HepG2 (cell line): ENCODE measurements around the gene GMPPA. TPM values are rescaled to one million over a fixed set of nuclear protein-coding genes. Genes with fewer than 3 reads are reported as not detected.
A peak's percentile ranks its signal among the peaks of the same experiment; 100 is the strongest.

Source experiments
- ARNTL ChIP-seq: sonication (generic); formaldehyde crosslinking; IDR thresholded peaks from 2 replicates; pipeline ENCODE4 v1.4.0; 2020; ENCODE audit warnings: mild to moderate bottlenecking, missing genetic modification reagents
- CBFB ChIP-seq: sonication (generic); formaldehyde crosslinking; IDR thresholded peaks from 2 replicates; pipeline ENCODE4 v1.4.0; 2020; ENCODE audit warnings: missing genetic modification reagents
- CBX5 ChIP-seq: sonication (generic); formaldehyde crosslinking; IDR thresholded peaks from 2 replicates; pipeline ENCODE4 v1.4.0; 2020; ENCODE audit warnings: missing genetic modification reagents, borderline replicate concordance
- ETS1 ChIP-seq: sonication (generic); formaldehyde crosslinking; IDR thresholded peaks from 2 replicates; pipeline ENCODE4 v1.4.0; 2020; ENCODE audit warnings: missing genetic modification reagents
- FOXC1 ChIP-seq: sonication (generic); formaldehyde crosslinking; IDR thresholded peaks from 2 replicates; pipeline ENCODE4 v1.8.0; 2022; ENCODE audit warnings: mild to moderate bottlenecking, missing genetic modification reagents, borderline replicate concordance
- FOXK2 ChIP-seq: fragments of 450-650 bp; IDR thresholded peaks from 2 replicates; pipeline ENCODE4 v1.6.1; 2016
- KLF12 ChIP-seq: sonication (generic); formaldehyde crosslinking; IDR thresholded peaks from 2 replicates; pipeline ENCODE4 v1.4.0; 2020; ENCODE audit warnings: missing genetic modification reagents, borderline replicate concordance
- LBX2 ChIP-seq: sonication (generic); formaldehyde crosslinking; IDR thresholded peaks from 2 replicates; pipeline ENCODE4 v1.5.0; 2020; ENCODE audit warnings: missing genetic modification reagents, mild to moderate bottlenecking, borderline replicate concordance
- MBD4 ChIP-seq: IDR thresholded peaks from 2 replicates; pipeline ENCODE4 v1.6.1; 2012; ENCODE audit warnings: low read length, inconsistent platforms, borderline replicate concordance
- MYC ChIP-seq: sonication (generic); formaldehyde crosslinking; IDR thresholded peaks from 2 replicates; pipeline ENCODE4 v1.9.0; 2021; ENCODE audit warnings: missing genetic modification reagents, borderline replicate concordance
- NFIC ChIP-seq: IDR thresholded peaks from 2 replicates; pipeline ENCODE4 v1.6.1; 2012; ENCODE audit warnings: mild to moderate bottlenecking, low read length, inconsistent platforms
- NR2C2 ChIP-seq: sonication (generic); formaldehyde crosslinking; IDR thresholded peaks from 2 replicates; pipeline ENCODE4 v1.4.0; 2020; ENCODE audit warnings: missing genetic modification reagents, mild to moderate bottlenecking, moderate library complexity, borderline replicate concordance
- RFX5 ChIP-seq: IDR thresholded peaks from 2 replicates; pipeline ENCODE4 v1.6.1; 2011; ENCODE audit warnings: low read depth, low read length, improper control_type of control experiment
- SIX1 ChIP-seq: sonication (generic); formaldehyde crosslinking; IDR thresholded peaks from 2 replicates; pipeline ENCODE4 v1.4.0; 2020; ENCODE audit warnings: missing genetic modification reagents, borderline replicate concordance
- TAF1 ChIP-seq: sonication (generic); formaldehyde crosslinking; IDR thresholded peaks from 2 replicates; pipeline ENCODE4 v1.4.0; 2020; ENCODE audit warnings: missing genetic modification reagents
- ZFP36L1 ChIP-seq: sonication (generic); formaldehyde crosslinking; IDR thresholded peaks from 2 replicates; pipeline ENCODE4 v1.8.0; 2022; ENCODE audit warnings: mild to moderate bottlenecking, missing genetic modification reagents, moderate library complexity
- ZMYM4 ChIP-seq: sonication (generic); formaldehyde crosslinking; IDR thresholded peaks from 2 replicates; pipeline ENCODE4 v1.8.1; 2023; ENCODE audit warnings: mild to moderate bottlenecking, missing genetic modification reagents
- ZNF138 ChIP-seq: sonication (generic); formaldehyde crosslinking; IDR thresholded peaks from 2 replicates; pipeline ENCODE4 v1.5.0; 2020; ENCODE audit warnings: mild to moderate bottlenecking, low read depth, missing genetic modification reagents
- ZNF354B ChIP-seq: sonication (generic); formaldehyde crosslinking; IDR thresholded peaks from 2 replicates; pipeline ENCODE4 v1.8.0; 2022; ENCODE audit warnings: mild to moderate bottlenecking, missing genetic modification reagents
- polyA plus RNA-seq, 8 experiments: library from polyadenylated mRNA; depleted of rRNA in 3 of 8; stranded (reverse) in 7 of 8; unstranded in 1 of 8; fragments of >200 nt; fragmentation: Illumina TruSeq in 4 of 8; extraction: Trizol in 4 of 8; gene quantifications; 2 replicates each; pipeline versions ENCODE4 v1.2.1 to v1.2.3, GENCODE V29; 2011 to 2016; ENCODE audit warnings: low read depth in 4 of 8, missing spikeins in 1 of 8, mixed read lengths in 1 of 8; ENCODE audit not compliant: insufficient read depth in 1 of 8
- total RNA-seq, 5 experiments: library from RNA; depleted of rRNA; stranded (reverse); fragments of >200 nt; fragmentation: Illumina TruSeq; extraction: Trizol; gene quantifications; 2 replicates each; pipeline ENCODE4 v1.2.3, GENCODE V29; 2016; ENCODE audit warnings: low read depth in 1 of 5
- TF ChIP-seq, protein P1 (sequence below): sonication (generic); formaldehyde crosslinking; IDR thresholded peaks from 2 replicates; pipeline ENCODE4 v1.5.1; 2020; ENCODE audit warnings: missing genetic modification reagents, mild to moderate bottlenecking, borderline replicate concordance
- TF ChIP-seq, protein P2 (sequence below), 2 experiments: sonication (generic) in 1 of 2; formaldehyde crosslinking in 1 of 2; IDR thresholded peaks; 2 replicates each; pipeline versions ENCODE4 v1.4.0 to v1.6.1; 2016 to 2020; ENCODE audit warnings: borderline replicate concordance in 1 of 2, low read depth in 1 of 2, mild to moderate bottlenecking in 1 of 2, missing genetic modification reagents in 1 of 2
- TF ChIP-seq, protein P3 (sequence below): sonication (generic); formaldehyde crosslinking; IDR thresholded peaks from 2 replicates; pipeline ENCODE4 v1.4.0; 2020; ENCODE audit warnings: missing genetic modification reagents

GMPPA gene
- total and polyA plus RNA-seq, 2 of the 13 experiments (the other 11 are each of a cell fraction or from before 2014, with no cell fraction given): 81.1 to 106 TPM

DNA sequence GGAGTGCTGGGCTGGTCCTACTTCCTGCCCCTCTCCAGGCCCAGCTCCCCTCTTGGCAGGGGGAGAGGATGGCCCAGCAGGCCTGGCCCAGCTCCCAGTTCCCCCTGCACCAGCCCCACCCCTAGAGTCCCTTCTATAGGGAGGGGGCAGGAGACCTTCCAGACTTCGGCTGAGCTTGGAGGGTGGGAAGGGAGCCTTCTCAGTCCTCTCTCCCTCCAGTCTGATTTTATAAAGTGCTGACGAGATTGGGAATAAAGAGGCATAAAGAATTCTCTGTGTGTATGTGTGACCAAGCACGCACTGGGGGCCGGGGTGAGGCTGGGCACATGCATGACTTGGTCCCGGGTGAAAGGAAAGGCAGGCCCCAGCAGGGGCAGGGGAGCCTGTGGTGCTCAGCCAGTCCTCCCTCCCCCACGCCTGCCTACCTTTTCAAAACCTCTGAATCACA lies 39.8 kb downstream of the GMPPA start (continued):
- TF ChIP-seq KLF12 (CRISPR knock-in tag): no peak
- TF ChIP-seq FOXC1 (CRISPR knock-in tag): no peak
- no peak for TF ChIP-seq MBD4
- TF ChIP-seq, protein P1, sequence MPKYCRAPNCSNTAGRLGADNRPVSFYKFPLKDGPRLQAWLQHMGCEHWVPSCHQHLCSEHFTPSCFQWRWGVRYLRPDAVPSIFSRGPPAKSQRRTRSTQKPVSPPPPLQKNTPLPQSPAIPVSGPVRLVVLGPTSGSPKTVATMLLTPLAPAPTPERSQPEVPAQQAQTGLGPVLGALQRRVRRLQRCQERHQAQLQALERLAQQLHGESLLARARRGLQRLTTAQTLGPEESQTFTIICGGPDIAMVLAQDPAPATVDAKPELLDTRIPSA (CRISPR knock-in tag): no peak
- no peak for TF ChIP-seq SIX1 (CRISPR knock-in tag)
- TF ChIP-seq FOXK2: no peak
- TF ChIP-seq CBX5 (CRISPR knock-in tag): no peak
- TF ChIP-seq ETS1 (CRISPR knock-in tag): 0 out of 2 replicates have a peak, but pooled peaks have one; percentile 24
- TF ChIP-seq ZNF138: no peak
- TF ChIP-seq TAF1: no peak
- 0 out of 2 replicates have a peak, but pooled peaks have one; percentile 49 for TF ChIP-seq ZFP36L1 (CRISPR knock-in tag)
- TF ChIP-seq CBFB (CRISPR knock-in tag): no peak
- 0 out of 2 replicates have a peak, but pooled peaks have one; percentile 6 for TF ChIP-seq MYC (CRISPR knock-in tag)
- TF ChIP-seq NR2C2 (CRISPR knock-in tag): no peak
- TF ChIP-seq, protein P2, sequence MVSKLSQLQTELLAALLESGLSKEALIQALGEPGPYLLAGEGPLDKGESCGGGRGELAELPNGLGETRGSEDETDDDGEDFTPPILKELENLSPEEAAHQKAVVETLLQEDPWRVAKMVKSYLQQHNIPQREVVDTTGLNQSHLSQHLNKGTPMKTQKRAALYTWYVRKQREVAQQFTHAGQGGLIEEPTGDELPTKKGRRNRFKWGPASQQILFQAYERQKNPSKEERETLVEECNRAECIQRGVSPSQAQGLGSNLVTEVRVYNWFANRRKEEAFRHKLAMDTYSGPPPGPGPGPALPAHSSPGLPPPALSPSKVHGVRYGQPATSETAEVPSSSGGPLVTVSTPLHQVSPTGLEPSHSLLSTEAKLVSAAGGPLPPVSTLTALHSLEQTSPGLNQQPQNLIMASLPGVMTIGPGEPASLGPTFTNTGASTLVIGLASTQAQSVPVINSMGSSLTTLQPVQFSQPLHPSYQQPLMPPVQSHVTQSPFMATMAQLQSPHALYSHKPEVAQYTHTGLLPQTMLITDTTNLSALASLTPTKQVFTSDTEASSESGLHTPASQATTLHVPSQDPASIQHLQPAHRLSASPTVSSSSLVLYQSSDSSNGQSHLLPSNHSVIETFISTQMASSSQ (IDR thresholded peaks at IDR 0.05; ENCODE audit: low read depth): no peak
- TF ChIP-seq, protein P2 (CRISPR knock-in tag; IDR thresholded peaks at IDR 0.05; ENCODE audit: borderline replicate concordance): 0 out of 2 replicates have a peak, but pooled peaks have one; percentile 45
- TF ChIP-seq NFIC: no peak
- TF ChIP-seq, protein P3, sequence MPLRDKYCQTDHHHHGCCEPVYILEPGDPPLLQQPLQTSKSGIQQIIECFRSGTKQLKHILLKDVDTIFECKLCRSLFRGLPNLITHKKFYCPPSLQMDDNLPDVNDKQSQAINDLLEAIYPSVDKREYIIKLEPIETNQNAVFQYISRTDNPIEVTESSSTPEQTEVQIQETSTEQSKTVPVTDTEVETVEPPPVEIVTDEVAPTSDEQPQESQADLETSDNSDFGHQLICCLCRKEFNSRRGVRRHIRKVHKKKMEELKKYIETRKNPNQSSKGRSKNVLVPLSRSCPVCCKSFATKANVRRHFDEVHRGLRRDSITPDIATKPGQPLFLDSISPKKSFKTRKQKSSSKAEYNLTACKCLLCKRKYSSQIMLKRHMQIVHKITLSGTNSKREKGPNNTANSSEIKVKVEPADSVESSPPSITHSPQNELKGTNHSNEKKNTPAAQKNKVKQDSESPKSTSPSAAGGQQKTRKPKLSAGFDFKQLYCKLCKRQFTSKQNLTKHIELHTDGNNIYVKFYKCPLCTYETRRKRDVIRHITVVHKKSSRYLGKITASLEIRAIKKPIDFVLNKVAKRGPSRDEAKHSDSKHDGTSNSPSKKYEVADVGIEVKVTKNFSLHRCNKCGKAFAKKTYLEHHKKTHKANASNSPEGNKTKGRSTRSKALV (CRISPR knock-in tag): no peak
- no peak for TF ChIP-seq ARNTL
- no peak for TF ChIP-seq ZNF354B (CRISPR knock-in tag)
- no peak for TF ChIP-seq ZMYM4 (CRISPR knock-in tag)
- TF ChIP-seq RFX5: no peak
- no peak for TF ChIP-seq LBX2 (CRISPR knock-in tag)
